GM21576 (cell line): ENCODE data around the gene PZP.
"Not testable (repeated sequence)": the region's sequence is repeated elsewhere in the genome, so short reads cannot be mapped to it uniquely, and the experiment has no call there.

Experiments used
- ATAC-seq: cut with Tn5 transposase; IDR thresholded peaks from one replicate; pipeline ENCODE4 v1.9.1; 2021; ENCODE audit warnings: mild to moderate bottlenecking, moderate library complexity; ENCODE audit not compliant: unreplicated experiment

Gene PZP

GRCh38 chr12:9184276-9184675, 23.9 kb downstream of the PZP start:
- ATAC-seq, result no peak

GRCh38 chr12:9180810-9181209, 27.4 kb downstream of the PZP start:
- ATAC-seq, result no peak

GRCh38 chr12:9179781-9180180, 28.4 kb downstream of the PZP start:
- ATAC-seq, result no peak

- ATAC-seq, result no peak
Measured at GRCh38 chr12:9169979-9170634, 38.1 kb downstream of the PZP start.

GRCh38 chr12:9167345-9167744, 40.9 kb downstream of the PZP start:
- not testable (repeated sequence) for ATAC-seq

GRCh38 chr12:9163392-9163791, 44.8 kb downstream of the PZP start:
- ATAC-seq, result no peak

GRCh38 chr12:9156119-9156518, 52.1 kb downstream of the PZP start:
- no peak for ATAC-seq

- no peak for ATAC-seq
Measured at GRCh38 chr12:9149372-9149771, 58.8 kb downstream of the PZP start.

- no peak for ATAC-seq
Measured at GRCh38 chr12:9148926-9149325, 59.3 kb downstream of the PZP start.

- ATAC-seq, result no peak
Measured at GRCh38 chr12:9147461-9147860, 60.7 kb downstream of the PZP start.

GRCh38 chr12:9144730-9145106, 63.5 kb downstream of the PZP start:
- no peak for ATAC-seq

- no peak for ATAC-seq
Measured at GRCh38 chr12:9143929-9144729, 64.1 kb downstream of the PZP start.

- ATAC-seq, result no peak
Measured at GRCh38 chr12:9143137-9143536, 65.1 kb downstream of the PZP start.

GRCh38 chr12:9139588-9140290, 68.5 kb downstream of the PZP start:
- not testable (repeated sequence) for ATAC-seq

- ATAC-seq, result no peak
Measured at GRCh38 chr12:9135903-9136310, 72.3 kb downstream of the PZP start.

- ATAC-seq, result no peak
Measured at GRCh38 chr12:9134981-9135628, 73.1 kb downstream of the PZP start.

- no peak for ATAC-seq
Measured at GRCh38 chr12:9133216-9133916, 74.8 kb downstream of the PZP start.

GRCh38 chr12:9132008-9132535, 76.1 kb downstream of the PZP start:
- ATAC-seq, result no peak

- ATAC-seq, result no peak
Measured at GRCh38 chr12:9130244-9130643, 78.0 kb downstream of the PZP start.

- ATAC-seq, result no peak
Measured at GRCh38 chr12:9127936-9128663, 80.1 kb downstream of the PZP start.
